K562 (cell line): ENCODE measurements around the gene IKBKE.

Source experiments
- NBN ChIP-seq: fragments of 450-650 bp; IDR thresholded peaks from 2 replicates; pipeline ENCODE4 v1.6.1; 2016; ENCODE audit warnings: low read depth, mild to moderate bottlenecking
- THAP7 ChIP-seq: fragments of 250-450 bp; sonication (Bioruptor Pico); IDR thresholded peaks from 2 replicates; pipeline ENCODE4 v1.5.0; 2021
- ZBTB11 ChIP-seq, 3 experiments: fragments of 200-800 bp in 1 of 3; fragments of 250-450 bp in 1 of 3; fragments of 450-650 bp in 1 of 3; sonication (Bioruptor Pico) in 1 of 3; sonication (Bioruptor generic) in 1 of 3; formaldehyde crosslinking in 1 of 3; IDR thresholded peaks; 2 replicates each; pipeline versions ENCODE4 v1.6.1 to v1.8.0; 2016 to 2022; ENCODE audit warnings: mild to moderate bottlenecking in 2 of 3, missing genetic modification characterization in 2 of 3, missing compliant biosample characterization in 1 of 3, moderate library complexity in 1 of 3
- ZBTB33 ChIP-seq: sonication (generic); formaldehyde crosslinking; IDR thresholded peaks from 2 replicates; pipeline ENCODE4 v1.8.1; 2023; ENCODE audit warnings: mild to moderate bottlenecking, missing genetic modification reagents
- ZNF143 ChIP-seq: sonication (generic); formaldehyde crosslinking; IDR thresholded peaks from 2 replicates; pipeline ENCODE4 v1.9.0; 2022; ENCODE audit warnings: mild to moderate bottlenecking, missing genetic modification reagents
- ZNF347 ChIP-seq: fragments of 450-650 bp; formaldehyde crosslinking; IDR thresholded peaks from 2 replicates; pipeline ENCODE4 v1.4.0; 2020; ENCODE audit warnings: low read depth, mild to moderate bottlenecking, moderate library complexity

- TF ChIP-seq ZBTB11 (CRISPR knock-in tag; IDR thresholded peaks at IDR 0.05) (no peak), NBN (no peak), THAP7 (CRISPR knock-in tag) (no peak), ZBTB33 (CRISPR knock-in tag) (no peak), ZNF143 (CRISPR knock-in tag) (no peak), ZNF347 (CRISPR knock-in tag) (no peak)
These were observed 6.3 kb downstream of the IKBKE start for GRCh38 chr1:206476591-206476990.
